H1 (cell line): ENCODE measurements around the gene OLFM2. TPM values are rescaled to one million over a fixed set of nuclear protein-coding genes. Genes with fewer than 3 reads are reported as not detected.

Source experiments
- CTCF ChIA-PET: fragments of 300-600 bp; sonication (Branson Sonifier 250); formaldehyde crosslinking; loops from one replicate; lab custom pipeline; 2021; ENCODE audit not compliant: partially characterized antibody; lab: Charles Lee
- POLR2A ChIA-PET: fragments of 300-600 bp; sonication (Branson Sonifier 250); formaldehyde crosslinking; loops from one replicate; lab custom pipeline; 2021; ENCODE audit warnings: inconsistent platforms; ENCODE audit not compliant: partially characterized antibody; lab: Charles Lee
- DNase-seq, 2 experiments: peaks; one replicate each; pipeline versions ENCODE4 v3.0.0 to v3.0.0-alpha.2; 2010 to 2022; ENCODE audit warnings: low spot score in 2 of 2, low read depth in 1 of 2, mixed read lengths in 1 of 2
- FAIRE-seq: peaks from 2 replicates; lab custom pipeline; 2011; peaks lifted over from hg19 to GRCh38; lab: Jason Lieb, UNC
- H2AFZ ChIP-seq: 2 replicates; pipeline ENCODE4 v1.8.1; 2012; ENCODE audit warnings: low read length, inconsistent platforms
- H2AK5ac ChIP-seq: 2 replicates; pipeline ENCODE4 v1.6.1; 2013; ENCODE audit warnings: low read depth, low read length
- H2BK120ac ChIP-seq: replicated peaks from 2 replicates; pipeline ENCODE3; 2013; ENCODE audit warnings: low read depth, low read length, inconsistent platforms
- H2BK12ac ChIP-seq: 2 replicates; pipeline ENCODE4 v1.6.1; 2013; ENCODE audit warnings: low read depth, low read length
- H2BK15ac ChIP-seq: 2 replicates; pipeline ENCODE4 v1.6.1; 2013; ENCODE audit warnings: low read length
- H2BK20ac ChIP-seq: 2 replicates; pipeline ENCODE4 v1.6.1; 2013; ENCODE audit warnings: low read length
- H2BK5ac ChIP-seq: 2 replicates; pipeline ENCODE4 v1.6.1; 2013; ENCODE audit warnings: low read depth, low read length
- H3K14ac ChIP-seq: 2 replicates; pipeline ENCODE4 v1.6.1; 2013; ENCODE audit warnings: inconsistent platforms; ENCODE audit not compliant: insufficient read length
- H3K18ac ChIP-seq: 2 replicates; pipeline ENCODE4 v1.6.1; 2013; ENCODE audit warnings: low read length; ENCODE audit errors: extremely low read depth
- H3K23ac ChIP-seq: 2 replicates; pipeline ENCODE4 v1.6.1; 2013; ENCODE audit warnings: inconsistent platforms; ENCODE audit not compliant: insufficient read length
- H3K23me2 ChIP-seq: 2 replicates; pipeline ENCODE4 v1.6.1; 2013; ENCODE audit warnings: low read depth, low read length
- H3K27ac ChIP-seq: 2 replicates; pipeline ENCODE4 v1.6.1; 2011; ENCODE audit warnings: low read depth, low read length, inconsistent platforms
- H3K27me3 ChIP-seq, 4 experiments: replicated peaks in 1 of 4; 1 replicate in 1 of 4; 2 replicates in 3 of 4; pipeline versions ENCODE4 v1.6.1 to v1.8.1; 2011 to 2013; ENCODE audit warnings: low read length in 3 of 4, mild to moderate bottlenecking in 3 of 4, inconsistent platforms in 2 of 4, mixed read lengths in 2 of 4, moderate library complexity in 1 of 4; ENCODE audit not compliant: control insufficient read depth in 3 of 4, insufficient read depth in 3 of 4; ENCODE audit errors: extremely low read depth in 1 of 4
- H3K36me3 ChIP-seq, 4 experiments: 2 replicates each; pipeline versions ENCODE4 v1.6.1 to v1.8.1; 2011 to 2013; ENCODE audit warnings: mild to moderate bottlenecking in 4 of 4, low read length in 3 of 4, moderate library complexity in 2 of 4, control low read depth in 1 of 4, inconsistent platforms in 1 of 4; ENCODE audit not compliant: insufficient read depth in 4 of 4, control insufficient read depth in 2 of 4
- H3K4ac ChIP-seq: replicated peaks from 2 replicates; pipeline ENCODE3; 2013; ENCODE audit warnings: low read length, low read depth, mixed read lengths, inconsistent platforms; ENCODE audit not compliant: insufficient read length
- H3K4me1 ChIP-seq, 4 experiments: replicated peaks in 1 of 4; 1 replicate in 1 of 4; 2 replicates in 3 of 4; pipeline versions ENCODE4 v1.6.1 to v1.8.1; 2011 to 2013; ENCODE audit warnings: low read length in 3 of 4, inconsistent platforms in 2 of 4, mixed read lengths in 1 of 4; ENCODE audit not compliant: insufficient read depth in 4 of 4, control insufficient read depth in 3 of 4
- H3K4me2 ChIP-seq, 2 experiments: 2 replicates each; pipeline versions ENCODE4 v1.6.1 to v1.8.1; 2011 to 2013; ENCODE audit warnings: low read depth in 2 of 2, low read length in 2 of 2, control low read depth in 1 of 2, inconsistent platforms in 1 of 2, mild to moderate bottlenecking in 1 of 2; ENCODE audit not compliant: insufficient read depth in 1 of 2
- H3K4me3 ChIP-seq, 4 experiments: fragments of 200-600, 300-600 bp in 1 of 4; sonication (generic), shearing (Covaris generic), sonication (Bioruptor Twin) in 1 of 4; 2 replicates each; pipeline versions ENCODE4 v1.5.1 to v1.8.1; 2011 to 2016; ENCODE audit warnings: low read length in 4 of 4, low read depth in 3 of 4, control low read depth in 2 of 4, inconsistent platforms in 2 of 4, mild to moderate bottlenecking in 2 of 4, mixed read lengths in 1 of 4, moderate library complexity in 1 of 4; ENCODE audit not compliant: insufficient read depth in 2 of 4; ENCODE audit errors: extremely low read depth in 1 of 4
- H3K56ac ChIP-seq: replicated peaks from 2 replicates; pipeline ENCODE3; 2013; ENCODE audit warnings: low read depth, mild to moderate bottlenecking, mixed read lengths, low read length, inconsistent platforms; ENCODE audit not compliant: insufficient read length
- H3K79me1 ChIP-seq: 2 replicates; pipeline ENCODE4 v1.6.1; 2013; ENCODE audit warnings: low read depth, low read length, control low read depth
- H3K79me2 ChIP-seq, 2 experiments: 2 replicates each; pipeline versions ENCODE4 v1.6.1 to v1.8.1; 2012 to 2013; ENCODE audit warnings: low read length in 2 of 2, mild to moderate bottlenecking in 2 of 2, inconsistent platforms in 1 of 2; ENCODE audit not compliant: insufficient read depth in 2 of 2, control insufficient read depth in 1 of 2
- H3K9ac ChIP-seq, 4 experiments: replicated peaks in 1 of 4; 1 replicate in 1 of 4; 2 replicates in 3 of 4; pipeline versions ENCODE4 v1.6.1 to v1.8.1; 2011 to 2013; ENCODE audit warnings: low read depth in 3 of 4, low read length in 3 of 4, control low read depth in 2 of 4, mild to moderate bottlenecking in 2 of 4, moderate library complexity in 2 of 4, inconsistent platforms in 1 of 4; ENCODE audit errors: extremely low read depth in 1 of 4
- H3K9me3 ChIP-seq, 2 experiments: 2 replicates each; pipeline versions ENCODE4 v1.6.1 to v1.8.1; 2012 to 2013; ENCODE audit warnings: mild to moderate bottlenecking in 2 of 2, moderate library complexity in 2 of 2, control low read depth in 1 of 2, inconsistent platforms in 1 of 2, low read depth in 1 of 2, low read length in 1 of 2, mixed read lengths in 1 of 2; ENCODE audit not compliant: insufficient read depth in 2 of 2
- H4K20me1 ChIP-seq, 2 experiments: replicated peaks in 1 of 2; 2 replicates each; pipeline versions ENCODE3 to v1.8.1; 2011 to 2013; ENCODE audit warnings: inconsistent platforms in 2 of 2, low read length in 2 of 2, mild to moderate bottlenecking in 1 of 2; ENCODE audit not compliant: insufficient read depth in 2 of 2, control insufficient read depth in 1 of 2
- H4K5ac ChIP-seq: 2 replicates; pipeline ENCODE4 v1.6.1; 2013; ENCODE audit warnings: low read length, low read depth, mixed read lengths, inconsistent platforms; ENCODE audit not compliant: insufficient read length
- H4K8ac ChIP-seq: 2 replicates; pipeline ENCODE4 v1.8.0; 2013; ENCODE audit warnings: mild to moderate bottlenecking, moderate library complexity, low read length, inconsistent platforms; ENCODE audit not compliant: insufficient read depth; ENCODE audit errors: extremely low read depth
- H4K91ac ChIP-seq: replicated peaks from 2 replicates; pipeline ENCODE3; 2013; ENCODE audit warnings: low read length, mixed read lengths, inconsistent platforms; ENCODE audit not compliant: insufficient read length
- BACH1 ChIP-seq: IDR thresholded peaks from 2 replicates; pipeline ENCODE4 v1.6.1; 2012; ENCODE audit warnings: low read length, improper control_type of control experiment
- BRCA1 ChIP-seq: IDR thresholded peaks from 2 replicates; pipeline ENCODE4 v1.6.1; 2012; ENCODE audit warnings: low read depth, low read length, improper control_type of control experiment
- EGR1 ChIP-seq: IDR thresholded peaks from 2 replicates; pipeline ENCODE4 v1.6.1; 2011; ENCODE audit warnings: low read depth, low read length, borderline replicate concordance
- KDM4A ChIP-seq: IDR thresholded peaks from one replicate; pipeline ENCODE4 v1.7.1; 2012; ENCODE audit warnings: low read depth, mild to moderate bottlenecking, moderate library complexity, low read length, inconsistent platforms; ENCODE audit not compliant: severe bottlenecking
- NANOG ChIP-seq: IDR thresholded peaks from 2 replicates; pipeline ENCODE4 v1.6.1; 2011; ENCODE audit warnings: low read length, low read depth, mild to moderate bottlenecking, inconsistent platforms; ENCODE audit not compliant: insufficient read depth, poor library complexity, severe bottlenecking
- NRF1 ChIP-seq: IDR thresholded peaks from 2 replicates; pipeline ENCODE4 v1.6.1; 2011; ENCODE audit warnings: mild to moderate bottlenecking, low read depth, low read length, improper control_type of control experiment
- SIRT6 ChIP-seq: IDR thresholded peaks from one replicate; pipeline ENCODE4 v1.7.1; 2012; ENCODE audit warnings: low read length, inconsistent platforms
- TAF1 ChIP-seq: IDR thresholded peaks from 2 replicates; pipeline ENCODE4 v1.6.1; 2011; ENCODE audit warnings: mild to moderate bottlenecking, low read depth, low read length
- YY1 ChIP-seq: IDR thresholded peaks from 2 replicates; pipeline ENCODE4 v1.6.1; 2011; ENCODE audit warnings: low read depth, mild to moderate bottlenecking, low read length
- ZNF274 ChIP-seq: IDR thresholded peaks from 2 replicates; pipeline ENCODE4 v1.7.0; 2012; ENCODE audit warnings: low read length, borderline replicate concordance; ENCODE audit errors: extremely low read depth
- WGBS, 2 experiments: shearing (Covaris generic) in 1 of 2; methylation state at CpG; one replicate each; pipeline versions ENCODE4 v1.1.6 to v1.1.7; 2013 to 2015; ENCODE audit warnings: low lambda C conversion rate in 2 of 2, mixed read lengths in 2 of 2, inconsistent platforms in 1 of 2, low coverage in 1 of 2, missing lambda C conversion rate in 1 of 2; ENCODE audit not compliant: insufficient replicate concordance in 2 of 2, insufficient coverage in 1 of 2, insufficient read length in 1 of 2; ENCODE audit errors: extremely low coverage in 1 of 2, missing lambda C conversion rate in 1 of 2; 5-methylcytosine and 5-hydroxymethylcytosine counted together
- polyA plus RNA-seq, 7 experiments: library from polyadenylated mRNA; depleted of rRNA in 3 of 7; stranded (reverse) in 5 of 7; unstranded in 2 of 7; fragments of >200 nt in 5 of 7; fragments of 200-250 nt in 2 of 7; gene quantifications; 1 replicate in 5 of 7; 2 replicates in 1 of 7; 4 replicates in 1 of 7; pipeline versions ENCODE4 v1.2.1 to v1.2.3, GENCODE V29; 2011 to 2013; ENCODE audit warnings: missing spikeins in 2 of 7, mixed read lengths in 2 of 7
- total RNA-seq: library from RNA; stranded (reverse); fragmentation: NEBNext Ultra II Directional; extraction: Animal tissue kit (Norgen Biotek cat#: 25700); gene quantifications from 2 replicates; pipeline ENCODE4 v1.2.1, GENCODE V29; 2021
- TF ChIP-seq, protein P1 (sequence below): IDR thresholded peaks from 2 replicates; pipeline ENCODE4 v1.6.1; 2012; ENCODE audit warnings: inconsistent platforms
- TF ChIP-seq, protein P2 (sequence below): IDR thresholded peaks from 2 replicates; pipeline ENCODE4 v1.6.1; 2012; ENCODE audit warnings: low read length, inconsistent platforms

Gene OLFM2
- total and polyA plus RNA-seq, 2 of the 8 experiments (the other 6 are each of a cell fraction or from before 2014, with no cell fraction given), result 68.2 to 151 TPM

DNA sequence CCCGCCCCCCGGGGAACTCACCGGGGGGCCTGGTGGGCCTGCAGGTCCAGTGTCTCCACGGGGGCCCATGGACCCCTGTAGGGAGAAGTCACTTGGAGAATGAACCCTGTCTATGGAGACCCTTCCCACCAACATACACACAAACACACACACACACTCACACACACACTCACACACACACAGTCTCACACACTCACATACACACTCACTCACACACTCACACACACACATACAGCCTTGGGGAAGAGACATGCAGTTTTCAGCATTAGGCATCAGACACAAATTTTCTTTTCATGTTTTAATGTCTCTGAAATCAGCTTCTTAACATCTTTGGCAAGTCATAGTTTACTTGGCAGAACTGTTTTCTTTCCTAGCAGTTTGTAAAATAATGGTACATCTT is 31.0 kb upstream of the OLFM2 start:
- POLR2A ChIA-PET, result no interaction called here
- CTCF ChIA-PET, result no interaction called here
- no peak overlapping the region for H3K4ac ChIP-seq
- TF ChIP-seq, protein P1, sequence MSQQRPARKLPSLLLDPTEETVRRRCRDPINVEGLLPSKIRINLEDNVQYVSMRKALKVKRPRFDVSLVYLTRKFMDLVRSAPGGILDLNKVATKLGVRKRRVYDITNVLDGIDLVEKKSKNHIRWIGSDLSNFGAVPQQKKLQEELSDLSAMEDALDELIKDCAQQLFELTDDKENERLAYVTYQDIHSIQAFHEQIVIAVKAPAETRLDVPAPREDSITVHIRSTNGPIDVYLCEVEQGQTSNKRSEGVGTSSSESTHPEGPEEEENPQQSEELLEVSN, result no peak
- TF ChIP-seq EGR1 (no peak), YY1 (no peak), KDM4A (no peak), BRCA1 (no peak), ZNF274 (no peak), TAF1 (no peak), NANOG (no peak), BACH1 (no peak), SIRT6 (no peak), NRF1 (no peak)
- TF ChIP-seq, protein P2, sequence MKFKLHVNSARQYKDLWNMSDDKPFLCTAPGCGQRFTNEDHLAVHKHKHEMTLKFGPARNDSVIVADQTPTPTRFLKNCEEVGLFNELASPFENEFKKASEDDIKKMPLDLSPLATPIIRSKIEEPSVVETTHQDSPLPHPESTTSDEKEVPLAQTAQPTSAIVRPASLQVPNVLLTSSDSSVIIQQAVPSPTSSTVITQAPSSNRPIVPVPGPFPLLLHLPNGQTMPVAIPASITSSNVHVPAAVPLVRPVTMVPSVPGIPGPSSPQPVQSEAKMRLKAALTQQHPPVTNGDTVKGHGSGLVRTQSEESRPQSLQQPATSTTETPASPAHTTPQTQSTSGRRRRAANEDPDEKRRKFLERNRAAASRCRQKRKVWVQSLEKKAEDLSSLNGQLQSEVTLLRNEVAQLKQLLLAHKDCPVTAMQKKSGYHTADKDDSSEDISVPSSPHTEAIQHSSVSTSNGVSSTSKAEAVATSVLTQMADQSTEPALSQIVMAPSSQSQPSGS, result no peak

More for the DNA sequence above, 31.0 kb upstream of the OLFM2 start:
- H4K5ac ChIP-seq, result no peak overlapping the region
- peaks cover 11% of the 10 kb centered on the region; the same call in 1 of the 2 replicates for H3K23me2 ChIP-seq
- FAIRE-seq (no peak), DNase-seq (no peak)
- H2BK15ac ChIP-seq, result peak overlapping the region; percentile 66; the same call in 1 of the 2 replicates
- H4K20me1 ChIP-seq, result peaks cover 0 to 1% of the 10 kb centered on the region in 2 experiments
- H3K4me2 ChIP-seq, result peak overlapping the region in 1 of 2 experiments; percentile 68; a peak in 1 of 4 replicates
- H2BK12ac ChIP-seq, result peak overlapping the region; percentile 75
- H2BK20ac ChIP-seq, result 0 out of 2 replicates have a peak overlapping the region, but pooled peaks have one; percentile 90
- H3K23ac ChIP-seq, result no peak overlapping the region
- H3K79me2 ChIP-seq, result no peaks in the 10 kb centered on the region
- H2AFZ ChIP-seq, result no peak overlapping the region
- H3K79me1 ChIP-seq, result no peaks in the 10 kb centered on the region
- no peak overlapping the region for H3K27ac ChIP-seq
- WGBS, 2 experiments, result 81% methylated on average over 4 of the region's 4 CpGs; no CpG with 5 or more reads in 1 of the 2 experiments
- H3K9me3 ChIP-seq, result no peaks in the 10 kb centered on the region
- H3K14ac ChIP-seq, result no peak overlapping the region
- H4K8ac ChIP-seq, result no peak overlapping the region
- no peak overlapping the region for H2BK5ac ChIP-seq
- H4K91ac ChIP-seq, result no peak overlapping the region
- H3K4me1 ChIP-seq, result peaks cover 0 to 9% (median 0%) of the 10 kb centered on the region in 4 experiments; a peak in 2 of 7 replicates
- no peak overlapping the region for H3K9ac ChIP-seq
- peak overlapping the region; percentile 84; the same call in 1 of the 2 replicates for H2AK5ac ChIP-seq
- peak overlapping the region; percentile 69 for H3K56ac ChIP-seq
- H3K36me3 ChIP-seq, result no peaks in the 10 kb centered on the region
- no peak overlapping the region for H3K18ac ChIP-seq
- no peak overlapping the region for H2BK120ac ChIP-seq
- H3K4me3 ChIP-seq, result no peak overlapping the region
- H3K27me3 ChIP-seq, result peaks cover 0 to 10% (median 7%) of the 10 kb centered on the region in 4 experiments; a peak in 6 of 7 replicates
